Activated CD4-positive, alpha-beta T cell treated with anti-CD3 and anti-CD28 coated beads, Interleukin-2, amount 50 U/mL, for 48 hours (primary cell): ENCODE measurements around the gene CEACAM19.
"Not testable (repeated sequence)": the region's sequence is repeated elsewhere in the genome, so short reads cannot be mapped to it uniquely, and the experiment has no call there.

Experiments used
- DNase-seq, 2 experiments: peaks; one replicate each; pipeline ENCODE4 v3.0.0-alpha.2; 2020

The CEACAM19 gene

GRCh38 chr19:44677019-44677811 is 5.9 kb downstream of the CEACAM19 start:
- DNase-seq: no peak

- DNase-seq: no peak
Observed at GRCh38 chr19:44680536-44680935, 9.3 kb downstream of the CEACAM19 start.

- no peak for DNase-seq
Observed at GRCh38 chr19:44681992-44682790, 10.9 kb downstream of the CEACAM19 start.

GRCh38 chr19:44682807-44683206 is 11.5 kb downstream of the CEACAM19 start:
- DNase-seq: no peak

GRCh38 chr19:44683434-44684210 is 12.3 kb downstream of the CEACAM19 start:
- no peak for DNase-seq

- DNase-seq: not testable (repeated sequence)
Observed at GRCh38 chr19:44684396-44684795, 13.1 kb downstream of the CEACAM19 start.

- DNase-seq: no peak
Observed at GRCh38 chr19:44684892-44685863, 13.9 kb downstream of the CEACAM19 start.

- no peak for DNase-seq
Observed at GRCh38 chr19:44685877-44686276, 14.6 kb downstream of the CEACAM19 start.

- no peak for DNase-seq
Observed at GRCh38 chr19:44686896-44687295, 15.6 kb downstream of the CEACAM19 start.

GRCh38 chr19:44687888-44688287 is 16.6 kb downstream of the CEACAM19 start:
- no peak for DNase-seq

- peak; percentile 83 to 87 for DNase-seq
Observed at GRCh38 chr19:44689290-44690130, 18.2 kb downstream of the CEACAM19 start.

GRCh38 chr19:44690131-44690440 is 18.8 kb downstream of the CEACAM19 start:
- DNase-seq: no peak

GRCh38 chr19:44692379-44692721 is 21.1 kb downstream of the CEACAM19 start:
- no peak for DNase-seq

- DNase-seq: peak; percentile 40 to 52
Observed at GRCh38 chr19:44694184-44694579, 22.9 kb downstream of the CEACAM19 start.

- no peak for DNase-seq
Observed at GRCh38 chr19:44696939-44697669, 25.8 kb downstream of the CEACAM19 start.

- no peak for DNase-seq
Observed at GRCh38 chr19:44697670-44698034, 26.4 kb downstream of the CEACAM19 start.

GRCh38 chr19:44698492-44699201 is 27.4 kb downstream of the CEACAM19 start, which contains the start of gene CEACAM16:
Gene CEACAM16, plus strand, starts transcription at chr19:44699151. Its CDS starts 2,306 bp downstream, at chr19:44701457.
- no peak for DNase-seq

- no peak for DNase-seq
Observed at GRCh38 chr19:44700547-44700946, 29.3 kb downstream of the CEACAM19 start.

GRCh38 chr19:44701228-44701627 is 29.9 kb downstream of the CEACAM19 start:
- DNase-seq: no peak
